HG02588 (cell line): ENCODE data around the gene PCBP4.

Source experiments
- ATAC-seq: cut with Tn5 transposase; IDR thresholded peaks from one replicate; pipeline ENCODE4 v1.9.1; 2021; ENCODE audit warnings: mild to moderate bottlenecking, moderate library complexity; ENCODE audit not compliant: unreplicated experiment

The PCBP4 gene

GRCh38 chr3:51974963-51975851, 8.0 kb upstream of the PCBP4 start, which contains the start of gene ABHD14A:
Gene ABHD14A (plus strand): TSS chr3:51975064. CDS start chr3:51975136, 72 bp downstream.
- ATAC-seq, result peak; percentile 52

- ATAC-seq, result peak; percentile 13
Observed at GRCh38 chr3:51974277-51974962, 7.2 kb upstream of the PCBP4 start.

- no peak for ATAC-seq
Observed at GRCh38 chr3:51971350-51971749, 4.1 kb upstream of the PCBP4 start.

- no peak for ATAC-seq
Observed at GRCh38 chr3:51970606-51971300, 3.5 kb upstream of the PCBP4 start.

DNA sequence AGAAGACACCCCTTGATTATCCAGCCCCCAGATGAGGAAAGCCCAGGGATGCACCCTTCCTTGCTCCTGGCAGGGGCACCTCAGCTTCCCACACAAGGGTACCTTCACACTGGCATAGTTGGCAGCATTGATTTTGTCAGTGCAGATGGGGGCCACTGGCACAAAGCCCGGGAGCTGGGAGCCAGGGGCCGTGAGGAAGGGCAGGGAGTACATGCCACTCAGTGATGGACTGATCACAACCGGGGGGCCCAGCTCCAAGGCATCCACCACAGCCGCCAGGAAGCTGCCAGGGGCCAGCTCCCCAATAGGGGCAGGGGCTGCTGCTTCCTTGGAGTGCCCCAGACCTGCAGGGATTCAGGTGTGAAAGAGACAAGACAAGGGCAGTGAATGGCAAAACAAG, 2.6 kb upstream of the PCBP4 start:
- no peak for ATAC-seq

GRCh38 chr3:51968883-51969678, 1.8 kb upstream of the PCBP4 start:
- no peak for ATAC-seq

DNA sequence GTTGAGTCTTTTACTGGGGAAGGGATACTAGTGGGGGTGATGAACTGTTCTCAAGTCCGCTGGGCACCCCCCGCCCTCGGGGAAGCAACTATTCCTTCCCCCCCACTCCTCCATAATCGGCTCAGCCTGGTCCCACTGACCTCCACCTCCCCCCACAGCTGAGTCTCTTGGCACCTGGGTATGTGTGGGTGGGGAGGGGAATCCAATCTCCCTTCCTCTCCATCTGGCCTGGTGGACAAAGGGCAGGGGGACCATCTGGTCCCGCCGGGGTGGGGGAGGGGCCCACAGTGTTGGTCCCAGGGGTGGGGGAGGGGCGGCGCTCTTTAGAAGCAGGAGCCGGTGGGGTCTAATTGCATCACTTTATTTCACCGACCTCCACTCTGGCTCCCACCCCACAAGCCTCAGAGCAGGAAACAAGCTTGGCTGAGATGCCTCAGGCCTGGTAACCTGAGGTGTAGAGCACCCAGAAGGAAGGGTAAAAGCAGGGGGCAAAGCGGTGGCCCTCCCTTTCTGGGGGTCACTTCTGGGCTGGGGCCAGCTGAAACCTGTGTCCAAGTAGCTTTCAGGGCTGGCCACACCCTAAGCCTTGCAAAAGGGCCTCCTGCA, 1.0 kb upstream of the PCBP4 start:
- no peak for ATAC-seq

DNA sequence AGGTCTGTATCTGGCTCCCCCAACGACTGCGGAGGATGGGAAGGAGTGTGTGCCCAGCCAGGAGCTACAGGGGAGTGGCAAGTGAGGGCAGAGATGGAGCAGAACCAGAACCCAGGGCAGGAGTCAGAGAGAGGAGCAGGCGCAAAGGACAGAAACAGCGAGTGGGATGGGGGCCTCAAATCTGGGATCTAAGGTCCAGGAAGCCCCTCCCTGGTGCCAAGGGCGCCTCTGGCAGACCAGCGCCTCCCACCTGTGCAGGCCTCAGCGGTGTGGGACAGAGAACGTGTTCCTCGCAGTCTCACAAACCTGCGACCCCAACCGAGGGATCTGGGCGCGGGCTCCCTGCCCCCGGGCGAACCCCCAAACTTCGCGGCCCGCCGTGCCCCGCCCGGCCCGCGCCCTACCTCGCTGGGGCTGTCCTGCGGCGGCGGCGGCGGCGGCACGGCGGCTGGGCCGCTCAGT, 301 bp downstream of the PCBP4 start:
- no peak for ATAC-seq

GRCh38 chr3:51966486-51966885, 768 bp downstream of the PCBP4 start:
- no peak for ATAC-seq

DNA sequence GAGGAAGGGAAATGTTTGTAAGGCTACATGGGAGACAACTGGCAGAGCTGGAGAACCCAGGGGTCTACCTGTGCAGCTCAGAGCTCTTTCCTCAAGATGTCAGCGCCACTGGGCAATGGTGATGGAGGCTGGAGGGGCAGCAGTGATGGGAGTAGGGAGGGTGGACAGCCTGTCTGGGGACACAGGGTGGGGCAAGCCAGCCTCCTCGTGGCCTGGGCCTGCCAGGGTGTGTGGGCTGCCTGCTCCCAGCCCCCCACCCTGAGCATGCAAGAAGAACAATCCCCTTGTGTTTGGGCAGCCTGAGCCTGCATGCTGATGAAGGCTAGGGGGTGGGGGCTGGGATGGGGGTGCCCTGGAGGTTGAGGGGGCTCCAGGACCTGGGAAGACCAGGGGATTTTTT, 1.2 kb downstream of the PCBP4 start:
- ATAC-seq, result no peak

GRCh38 chr3:51964521-51964920, 2.7 kb downstream of the PCBP4 start:
- no peak for ATAC-seq

DNA sequence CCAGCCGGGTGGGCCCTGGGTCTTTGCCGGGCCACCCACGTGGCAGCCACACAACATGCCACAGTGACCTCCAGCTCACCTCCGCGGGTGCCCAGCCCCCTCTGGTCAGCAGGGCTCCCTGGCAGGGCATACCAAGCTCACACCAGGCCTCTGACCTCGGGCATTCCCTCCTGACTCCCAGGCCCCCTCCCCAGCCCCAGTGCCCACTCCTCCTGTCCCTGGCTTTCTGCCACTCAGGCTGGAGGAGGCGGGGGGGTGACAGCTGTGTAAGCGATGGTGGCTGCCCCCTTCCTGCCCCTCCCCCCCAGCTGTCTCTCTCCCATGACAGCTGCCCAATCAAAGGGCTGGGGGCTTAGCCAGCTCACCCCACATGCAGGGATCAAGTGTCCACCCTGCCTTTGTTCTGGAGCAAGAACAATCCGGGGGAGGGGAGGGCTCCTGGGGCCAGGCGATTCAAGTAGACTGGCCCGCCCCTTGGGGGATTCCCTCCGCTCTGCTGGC, 3.3 kb downstream of the PCBP4 start:
- no peak for ATAC-seq

DNA sequence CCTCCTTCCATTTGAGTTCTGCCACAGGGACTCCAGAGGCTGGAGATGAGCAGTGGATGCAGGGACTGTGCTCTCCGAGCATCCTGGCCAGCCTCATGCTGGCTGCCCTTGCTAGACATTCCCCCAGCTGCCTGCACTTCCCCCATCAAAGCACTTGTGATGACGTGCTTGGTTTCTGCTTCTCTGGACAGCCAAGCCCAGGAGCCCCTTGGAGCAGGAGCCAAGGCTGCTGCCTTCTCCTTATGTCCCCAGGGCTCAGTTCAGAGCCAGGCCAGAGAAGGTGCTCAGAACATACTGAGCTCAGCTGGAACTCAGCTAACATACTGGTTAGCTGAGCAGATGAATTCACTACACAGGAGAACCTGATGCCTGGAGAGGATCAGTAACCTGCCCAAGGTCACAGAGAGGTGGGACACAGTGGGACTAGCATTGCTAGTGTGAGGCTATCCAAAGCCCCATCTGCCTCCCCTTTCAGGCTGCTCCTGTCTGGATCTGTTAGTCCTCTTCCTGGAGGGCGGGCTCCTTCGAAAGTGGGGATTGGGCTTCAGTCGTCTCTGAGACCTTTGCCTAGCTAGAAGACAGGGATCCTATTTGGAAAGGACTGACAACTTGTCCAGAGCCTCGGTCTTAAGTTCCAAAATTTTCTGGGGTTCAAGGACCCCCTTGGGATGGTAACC, 4.3 kb downstream of the PCBP4 start:
- ATAC-seq, result no peak

- ATAC-seq, result no peak
Observed at GRCh38 chr3:51961602-51962569, 5.4 kb downstream of the PCBP4 start.

DNA sequence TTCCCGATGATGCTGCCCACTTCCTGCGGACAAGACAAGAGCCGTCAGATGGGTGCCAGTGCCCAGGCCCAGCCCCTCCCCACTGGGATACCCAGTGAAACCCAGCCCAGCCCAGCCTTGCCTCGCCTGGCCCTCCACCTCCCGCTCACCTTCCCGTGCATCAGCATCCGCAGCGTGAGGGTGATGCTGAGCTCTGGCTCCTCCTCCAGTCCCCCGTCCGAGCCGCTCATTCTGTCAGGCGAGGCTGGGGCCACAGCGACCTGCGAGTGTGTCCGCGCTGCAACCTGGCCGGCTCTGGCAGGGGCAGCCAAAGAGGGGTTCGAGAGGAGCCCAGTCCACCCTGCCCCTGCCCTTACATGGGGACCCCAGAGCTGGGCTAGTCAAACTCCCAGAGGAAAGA, 6.2 kb downstream of the PCBP4 start:
- no peak for ATAC-seq

GRCh38 chr3:51960386-51960785, 6.9 kb downstream of the PCBP4 start:
- ATAC-seq, result no peak

DNA sequence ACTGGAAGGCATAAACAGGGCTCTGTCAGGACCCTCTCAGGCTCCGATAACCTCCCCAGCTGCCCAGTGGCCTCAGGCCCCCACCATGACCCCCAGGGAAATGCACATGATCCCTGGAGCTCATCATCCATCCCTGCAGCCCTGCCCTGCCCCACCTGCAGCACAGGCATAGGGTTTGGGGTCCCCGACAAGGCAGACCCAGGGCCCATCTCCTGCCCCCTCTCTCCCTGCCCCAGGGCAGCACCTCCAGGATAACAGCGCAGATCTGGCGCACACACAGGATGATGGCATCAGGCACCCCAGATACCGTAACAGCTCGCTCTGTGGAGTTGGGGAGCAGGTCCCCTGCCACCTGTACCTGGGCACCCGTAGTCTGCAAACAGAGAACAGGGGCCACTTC, 7.6 kb downstream of the PCBP4 start:
- no peak for ATAC-seq
